A673 (cell line): ENCODE data around the gene GRIK4.

Experiments used
- CTCF ChIP-seq: fragments of 300-800, 200-600 bp; sonication (generic); conservative IDR thresholded peaks from 2 replicates; pipeline ENCODE4 v1.5.1; 2017; ENCODE audit warnings: low read depth, mild to moderate bottlenecking, antibody characterized with exemption, low read length, moderate library complexity, mixed read lengths
- EZH2 ChIP-seq: fragments of 200-600 bp; sonication (generic); IDR thresholded peaks from 2 replicates; pipeline ENCODE4 v1.6.1; 2017; ENCODE audit warnings: borderline replicate concordance, low read depth, mild to moderate bottlenecking, mixed read lengths, antibody characterized with exemption, low read length; ENCODE audit not compliant: poor library complexity, severe bottlenecking

GRCh38 chr11:120516461-120517389 lies 5.2 kb downstream of the GRIK4 start:
- TF ChIP-seq CTCF (no peak), EZH2 (no peak)
